Measurements from ENCODE around the gene ABCA10.

ABCA10 gene

DNA sequence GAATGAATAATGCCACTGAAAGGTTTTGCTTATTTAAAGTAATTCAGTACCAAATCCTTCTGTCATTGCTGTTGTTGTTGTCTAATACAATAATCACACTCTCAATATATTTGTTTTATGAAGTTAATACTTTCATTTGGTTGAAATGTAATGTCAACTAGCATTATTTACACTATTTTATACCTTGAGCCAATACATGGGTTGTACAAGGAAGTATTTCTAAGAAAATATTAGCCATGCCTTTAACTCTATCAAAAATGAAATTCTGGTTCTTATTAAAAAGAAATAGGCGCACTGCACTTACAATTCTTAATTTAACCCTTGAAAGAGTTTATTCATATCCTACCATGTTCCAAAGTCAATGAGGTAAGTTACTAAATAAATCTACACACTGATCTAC, 17.6 kb upstream of the ABCA10 start:
- no peak for TF ChIP-seq BHLHE40 (IDR thresholded peaks at IDR 0.05; ENCODE audit: borderline replicate concordance)
- TF ChIP-seq ELF4 (IDR thresholded peaks at IDR 0.05) = no peak
- TF ChIP-seq NFRKB (IDR thresholded peaks at IDR 0.05) = no peak
- TF ChIP-seq FOXK2 (IDR thresholded peaks at IDR 0.05) = no peak
- TF ChIP-seq SUZ12 (IDR thresholded peaks at IDR 0.05) = no peak
- TF ChIP-seq HDGF (IDR thresholded peaks at IDR 0.05; ENCODE audit: borderline replicate concordance) = no peak
- no peak for TF ChIP-seq L3MBTL2 (conservative IDR thresholded peaks at IDR 0.05)
- TF ChIP-seq CTBP1 (IDR thresholded peaks at IDR 0.05; ENCODE audit: borderline replicate concordance) = no peak
- no peak for TF ChIP-seq SP1 (IDR thresholded peaks at IDR 0.05)
- no peak for TF ChIP-seq TARDBP (IDR thresholded peaks at IDR 0.05)
- no peak for TF ChIP-seq FOXA1 (IDR thresholded peaks at IDR 0.05)
- no peak for TF ChIP-seq ARNT (IDR thresholded peaks at IDR 0.05)
- CTCF ChIA-PET = interaction anchor here (0.9 kb wide), 1 partner anchor 9 kb away, joined by 3 read pairs; no protein-coding TSS in a partner anchor
- DNase-seq (ENCODE audit: extremely low spot score) = no peak
- POLR2A ChIA-PET = no interaction called here

DNA sequence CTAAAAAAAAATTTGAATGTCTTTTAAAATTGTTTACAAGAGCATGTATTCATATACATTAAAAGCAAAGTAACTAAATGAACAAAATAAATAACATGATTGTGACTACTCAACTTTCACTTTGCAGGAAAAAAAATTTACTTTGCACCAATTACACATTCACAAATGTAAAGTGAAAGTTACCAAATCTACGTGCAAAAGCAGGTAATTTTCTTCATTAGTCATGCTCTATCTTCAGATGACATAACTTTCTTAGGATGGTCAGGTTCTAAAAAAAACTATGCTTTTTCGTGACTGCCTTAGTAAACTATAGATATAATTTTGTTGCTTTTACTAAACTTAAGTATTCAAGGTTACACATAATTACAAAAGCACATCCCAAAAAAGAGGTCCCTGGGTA, 17.0 kb upstream of the ABCA10 start:
- TF ChIP-seq NFRKB (IDR thresholded peaks at IDR 0.05) (no peak), ELF4 (IDR thresholded peaks at IDR 0.05) (no peak), HDGF (IDR thresholded peaks at IDR 0.05; ENCODE audit: borderline replicate concordance) (no peak), ZNF384 (IDR thresholded peaks at IDR 0.05) (no peak), L3MBTL2 (conservative IDR thresholded peaks at IDR 0.05) (no peak), BHLHE40 (IDR thresholded peaks at IDR 0.05; ENCODE audit: borderline replicate concordance) (no peak)
- DNase-seq (ENCODE audit: extremely low spot score) = no peak
- ChIA-PET POLR2A (no interaction called here), CTCF (no interaction called here)

DNA sequence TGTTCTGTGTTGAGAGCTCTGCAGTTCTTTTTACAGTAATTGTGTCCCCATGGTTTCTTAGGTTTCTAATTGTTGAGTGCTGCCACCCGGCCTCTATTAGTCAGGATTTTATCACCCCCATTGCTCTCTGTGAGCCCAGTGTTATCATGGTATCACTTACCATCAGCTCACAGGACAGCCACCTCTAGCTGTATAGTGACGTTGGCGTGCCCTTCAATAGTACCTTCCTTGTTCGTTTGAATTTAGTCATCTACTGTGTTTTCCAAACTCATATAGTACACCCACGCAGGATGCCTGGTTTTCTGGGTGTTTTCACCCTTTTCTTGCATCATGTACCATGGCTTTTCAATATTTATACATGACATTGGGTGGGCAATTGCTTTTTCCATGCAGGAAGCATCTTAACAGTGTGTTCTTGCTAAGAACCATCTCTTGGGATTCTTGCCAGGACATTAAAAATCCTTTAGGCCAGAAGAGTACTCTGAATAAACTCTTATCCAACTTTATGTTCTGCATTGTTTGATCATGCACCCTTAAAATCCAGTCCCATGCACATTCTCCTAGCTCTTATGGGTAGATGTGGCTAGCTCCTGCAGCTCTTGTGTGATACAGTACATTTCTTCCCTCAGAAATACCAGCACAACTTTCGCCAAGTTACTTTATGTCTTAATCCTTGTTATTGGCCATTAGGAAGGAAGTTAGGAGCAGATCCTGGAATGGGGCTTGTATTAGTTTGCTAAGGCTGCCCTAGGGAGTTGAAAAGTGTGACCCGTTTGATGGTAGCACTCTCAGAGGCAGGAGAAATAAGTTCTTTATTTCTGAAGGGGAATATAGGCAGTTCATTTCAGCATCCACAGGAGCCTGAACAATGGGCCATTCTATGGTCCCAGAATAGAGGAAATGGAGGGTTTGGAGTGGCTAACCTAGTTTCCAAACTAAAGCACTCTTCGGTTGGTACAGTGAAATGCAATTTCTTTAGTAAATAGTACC, 11.3 kb upstream of the ABCA10 start:
- no peak for DNase-seq (ENCODE audit: extremely low spot score)
- POLR2A ChIA-PET = no interaction called here
- CTCF ChIA-PET = interaction anchor here (1.0 kb wide), 1 partner anchor 464 kb away, joined by 3 read pairs; no protein-coding TSS in a partner anchor
- TF ChIP-seq ARNT (IDR thresholded peaks at IDR 0.05) (no peak), LEF1 (IDR thresholded peaks at IDR 0.05; ENCODE audit: borderline replicate concordance) (no peak), ZNF384 (IDR thresholded peaks at IDR 0.05) (no peak), CTBP1 (IDR thresholded peaks at IDR 0.05; ENCODE audit: borderline replicate concordance) (no peak), L3MBTL2 (conservative IDR thresholded peaks at IDR 0.05) (no peak)
- TF ChIP-seq, protein P1, sequence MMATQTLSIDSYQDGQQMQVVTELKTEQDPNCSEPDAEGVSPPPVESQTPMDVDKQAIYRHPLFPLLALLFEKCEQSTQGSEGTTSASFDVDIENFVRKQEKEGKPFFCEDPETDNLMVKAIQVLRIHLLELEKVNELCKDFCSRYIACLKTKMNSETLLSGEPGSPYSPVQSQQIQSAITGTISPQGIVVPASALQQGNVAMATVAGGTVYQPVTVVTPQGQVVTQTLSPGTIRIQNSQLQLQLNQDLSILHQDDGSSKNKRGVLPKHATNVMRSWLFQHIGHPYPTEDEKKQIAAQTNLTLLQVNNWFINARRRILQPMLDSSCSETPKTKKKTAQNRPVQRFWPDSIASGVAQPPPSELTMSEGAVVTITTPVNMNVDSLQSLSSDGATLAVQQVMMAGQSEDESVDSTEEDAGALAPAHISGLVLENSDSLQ (IDR thresholded peaks at IDR 0.05) = no peak

DNA sequence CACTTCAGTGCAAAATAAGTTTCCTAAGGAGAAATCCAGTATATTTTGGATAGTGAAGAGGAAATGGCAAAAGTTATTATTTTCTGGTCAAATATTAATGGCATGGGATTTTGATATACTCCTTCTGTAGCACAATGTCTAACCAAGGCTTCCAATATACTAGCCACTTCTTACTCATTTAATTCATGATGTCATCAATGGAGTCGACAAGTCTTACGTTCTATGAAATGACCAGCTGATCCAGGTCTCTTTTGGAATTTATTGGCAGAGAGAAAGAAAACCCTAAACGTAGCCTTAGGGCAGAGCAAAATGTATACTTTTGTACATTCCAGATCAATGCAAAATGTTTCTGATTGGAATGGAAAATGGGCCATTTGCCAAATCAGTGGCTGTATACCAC, 8.3 kb upstream of the ABCA10 start:
- DNase-seq (ENCODE audit: extremely low spot score) = no peak
- POLR2A ChIA-PET = no interaction called here
- TF ChIP-seq NFRKB (IDR thresholded peaks at IDR 0.05) (no peak), FOXA1 (IDR thresholded peaks at IDR 0.05) (no peak), FOXM1 (IDR thresholded peaks at IDR 0.05; ENCODE audit: borderline replicate concordance) (no peak), CTBP1 (IDR thresholded peaks at IDR 0.05; ENCODE audit: borderline replicate concordance) (no peak), HDGF (IDR thresholded peaks at IDR 0.05; ENCODE audit: borderline replicate concordance) (no peak), ELF4 (IDR thresholded peaks at IDR 0.05) (no peak), FOXK2 (IDR thresholded peaks at IDR 0.05) (no peak), L3MBTL2 (conservative IDR thresholded peaks at IDR 0.05) (no peak), BHLHE40 (IDR thresholded peaks at IDR 0.05; ENCODE audit: borderline replicate concordance) (no peak), SUZ12 (IDR thresholded peaks at IDR 0.05) (no peak), ARNT (IDR thresholded peaks at IDR 0.05) (no peak)
- TF ChIP-seq, protein P1 (IDR thresholded peaks at IDR 0.05) = no peak
- CTCF ChIA-PET = interaction anchor here (1.9 kb wide), 1 partner anchor 465 kb away, joined by 6 read pairs; no protein-coding TSS in a partner anchor

DNA sequence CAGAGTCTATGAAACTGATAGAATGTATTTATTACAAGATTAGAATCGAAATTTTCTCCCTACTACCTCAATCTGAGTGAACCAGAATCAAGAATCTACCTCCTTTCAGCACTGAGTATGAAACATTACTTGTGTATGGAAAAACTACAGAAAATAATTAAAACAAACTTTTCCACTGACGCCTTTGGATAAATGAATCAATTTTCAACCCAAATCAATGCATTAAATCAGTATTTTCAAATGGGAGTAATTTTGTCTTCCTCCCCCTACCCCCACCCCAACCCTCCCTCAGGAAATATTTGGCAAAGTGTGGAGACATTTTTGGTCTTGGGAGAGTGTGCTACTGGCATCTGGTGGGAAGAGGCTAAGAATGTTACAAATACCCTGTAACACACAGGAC, 7.8 kb upstream of the ABCA10 start:
- TF ChIP-seq L3MBTL2 (conservative IDR thresholded peaks at IDR 0.05) (no peak), ARNT (IDR thresholded peaks at IDR 0.05) (no peak), FOXK2 (IDR thresholded peaks at IDR 0.05) (no peak), LEF1 (IDR thresholded peaks at IDR 0.05; ENCODE audit: borderline replicate concordance) (no peak), FOXA1 (IDR thresholded peaks at IDR 0.05) (no peak), HDGF (IDR thresholded peaks at IDR 0.05; ENCODE audit: borderline replicate concordance) (no peak), CTBP1 (IDR thresholded peaks at IDR 0.05; ENCODE audit: borderline replicate concordance) (no peak), BHLHE40 (IDR thresholded peaks at IDR 0.05; ENCODE audit: borderline replicate concordance) (no peak), FOXM1 (IDR thresholded peaks at IDR 0.05; ENCODE audit: borderline replicate concordance) (no peak), ZNF384 (IDR thresholded peaks at IDR 0.05) (no peak), NFRKB (IDR thresholded peaks at IDR 0.05) (no peak), SP1 (IDR thresholded peaks at IDR 0.05) (no peak), SUZ12 (IDR thresholded peaks at IDR 0.05) (no peak), TARDBP (IDR thresholded peaks at IDR 0.05) (no peak), ELF4 (IDR thresholded peaks at IDR 0.05) (no peak)
- TF ChIP-seq, protein P1 (IDR thresholded peaks at IDR 0.05) = no peak
- no peak for DNase-seq (ENCODE audit: extremely low spot score)
- ChIA-PET POLR2A (no interaction called here), CTCF (no interaction called here)

Data from HEK293T (cell line).